HG03432 (cell line): ENCODE measurements around the gene DCTN3.
A peak's percentile ranks its signal among the peaks of the same experiment; 100 is the strongest.

ENCODE experiments used
- ATAC-seq: cut with Tn5 transposase; IDR thresholded peaks from one replicate; pipeline ENCODE4 v1.9.1; 2021; ENCODE audit warnings: mild to moderate bottlenecking, moderate library complexity; ENCODE audit not compliant: unreplicated experiment

The DCTN3 gene

DNA sequence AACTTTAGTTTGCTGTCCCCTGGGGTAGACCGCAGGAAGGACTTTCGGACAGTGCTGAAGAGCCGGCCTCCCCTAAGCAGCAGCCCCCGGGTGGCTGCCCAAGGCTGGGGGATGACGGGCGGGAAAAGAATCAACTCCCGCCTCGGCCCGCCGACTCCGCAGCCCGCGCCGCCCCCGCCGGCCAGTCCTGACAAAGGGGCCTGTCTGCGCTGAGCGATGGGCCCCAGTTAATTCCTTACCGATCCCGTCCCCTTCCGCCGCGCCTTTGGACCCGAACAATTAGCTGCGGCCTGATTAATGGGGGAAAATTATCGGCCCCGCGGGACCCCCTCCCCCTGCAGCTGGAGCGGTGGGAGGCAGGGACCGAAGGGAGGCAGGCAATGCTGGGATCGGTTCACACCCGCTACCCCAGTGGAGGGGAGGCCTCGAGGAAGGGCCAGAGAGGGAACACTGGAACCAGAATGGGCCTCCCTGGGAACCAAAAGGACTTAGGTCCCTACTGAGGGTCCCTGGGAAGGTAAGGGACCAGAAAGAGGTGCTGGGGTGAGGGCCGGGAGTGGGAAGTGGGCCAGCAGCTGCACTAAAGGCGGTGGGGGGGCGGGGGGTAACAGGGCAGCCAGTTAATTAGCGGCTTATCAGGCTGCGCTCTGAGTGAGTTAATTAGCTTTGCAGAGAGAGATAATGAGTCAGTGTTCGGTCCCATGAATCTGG lies 4.3 kb upstream of the DCTN3 start:
- no peak for ATAC-seq

DNA sequence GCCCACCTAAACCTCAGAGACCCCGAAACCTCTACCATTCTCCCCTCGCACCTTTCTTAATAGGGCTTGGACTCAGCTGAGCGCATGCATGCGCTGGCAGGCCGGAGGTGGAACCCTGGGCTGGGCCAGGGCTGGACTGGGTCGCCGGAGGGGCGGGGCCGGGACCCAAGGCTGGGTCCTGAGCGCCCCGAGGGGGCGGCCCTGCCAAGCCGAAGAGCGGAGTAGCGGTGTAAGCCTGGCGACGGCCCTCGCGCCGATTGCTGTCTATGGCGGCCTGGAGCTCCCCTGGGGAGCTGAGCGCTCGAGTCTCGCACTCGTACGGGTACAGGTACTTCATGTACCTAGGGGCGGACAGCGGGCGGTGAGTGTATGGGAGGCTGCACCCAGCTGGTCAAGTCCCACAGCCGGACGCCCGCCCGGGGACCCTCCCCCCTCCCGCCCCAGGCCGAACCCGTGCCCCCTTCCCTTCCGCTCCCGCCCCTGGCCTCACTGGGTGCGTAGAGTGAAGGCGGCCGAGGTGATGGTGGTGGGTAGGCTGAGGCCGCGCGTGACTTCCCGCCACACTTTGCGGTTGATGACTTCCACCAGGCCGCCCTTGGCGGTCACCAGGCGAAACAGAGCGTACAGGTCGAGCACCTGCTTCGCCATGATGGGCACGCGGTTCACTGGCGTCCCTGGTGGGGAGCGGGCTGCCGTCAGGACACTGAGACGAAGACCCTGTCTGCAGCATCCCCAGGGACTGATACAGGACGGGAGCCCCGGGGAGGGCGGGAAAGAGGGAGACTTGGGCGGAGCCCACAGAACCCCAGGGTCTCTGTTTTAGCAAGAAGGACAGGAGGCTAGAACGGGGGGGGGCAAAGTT lies 3.3 kb upstream of the DCTN3 start:
- ATAC-seq: no peak

DNA sequence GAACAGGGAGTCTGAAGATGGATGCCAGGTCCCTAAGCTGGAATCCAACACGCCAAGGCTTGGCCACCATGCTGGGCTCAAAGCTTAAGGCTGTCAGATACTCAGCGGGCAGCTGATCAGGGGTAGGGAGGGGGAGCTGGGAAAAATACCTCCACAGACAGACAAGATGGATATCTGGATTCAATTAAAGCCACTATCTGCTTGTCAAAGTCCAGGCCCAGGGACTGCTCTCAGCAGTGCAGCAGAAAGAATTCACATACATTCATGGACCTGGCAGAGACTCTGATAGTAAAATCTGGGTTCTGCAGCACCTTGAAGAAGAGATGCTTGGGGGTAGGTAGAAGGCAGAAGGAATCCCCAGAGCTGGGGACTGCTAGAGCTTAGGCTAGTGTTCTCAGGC lies 5.2 kb downstream of the DCTN3 start:
- no peak for ATAC-seq

DNA sequence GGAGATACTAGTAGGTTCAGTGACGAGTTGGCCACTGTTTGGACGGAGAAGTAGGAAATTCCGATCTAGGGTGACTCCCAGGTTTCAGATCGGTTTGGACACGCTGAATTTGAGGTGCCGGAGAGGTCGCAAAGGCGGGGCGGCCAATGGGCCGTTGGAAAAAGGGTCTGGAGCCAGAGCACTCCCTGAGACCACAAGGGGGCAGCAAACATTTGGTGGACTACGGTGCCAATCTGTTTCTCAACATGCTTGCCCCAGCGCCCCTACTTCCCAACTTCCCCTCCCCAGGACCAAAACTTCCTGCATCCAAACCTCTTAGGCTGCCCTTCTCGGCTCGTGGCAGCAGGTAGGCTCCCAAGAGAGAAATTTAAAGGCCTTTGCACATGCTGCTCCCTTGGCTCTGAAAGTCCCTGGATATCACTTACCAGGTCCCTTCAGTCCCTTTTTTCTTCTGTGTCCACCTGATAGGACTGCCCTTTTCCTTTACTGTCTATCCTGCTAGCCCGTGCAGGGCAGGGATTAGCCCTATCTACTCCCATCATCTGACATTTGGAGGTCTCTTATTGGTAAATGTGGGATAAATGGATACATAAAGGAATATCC lies 7.4 kb downstream of the DCTN3 start:
- peak; percentile 42 for ATAC-seq

DNA sequence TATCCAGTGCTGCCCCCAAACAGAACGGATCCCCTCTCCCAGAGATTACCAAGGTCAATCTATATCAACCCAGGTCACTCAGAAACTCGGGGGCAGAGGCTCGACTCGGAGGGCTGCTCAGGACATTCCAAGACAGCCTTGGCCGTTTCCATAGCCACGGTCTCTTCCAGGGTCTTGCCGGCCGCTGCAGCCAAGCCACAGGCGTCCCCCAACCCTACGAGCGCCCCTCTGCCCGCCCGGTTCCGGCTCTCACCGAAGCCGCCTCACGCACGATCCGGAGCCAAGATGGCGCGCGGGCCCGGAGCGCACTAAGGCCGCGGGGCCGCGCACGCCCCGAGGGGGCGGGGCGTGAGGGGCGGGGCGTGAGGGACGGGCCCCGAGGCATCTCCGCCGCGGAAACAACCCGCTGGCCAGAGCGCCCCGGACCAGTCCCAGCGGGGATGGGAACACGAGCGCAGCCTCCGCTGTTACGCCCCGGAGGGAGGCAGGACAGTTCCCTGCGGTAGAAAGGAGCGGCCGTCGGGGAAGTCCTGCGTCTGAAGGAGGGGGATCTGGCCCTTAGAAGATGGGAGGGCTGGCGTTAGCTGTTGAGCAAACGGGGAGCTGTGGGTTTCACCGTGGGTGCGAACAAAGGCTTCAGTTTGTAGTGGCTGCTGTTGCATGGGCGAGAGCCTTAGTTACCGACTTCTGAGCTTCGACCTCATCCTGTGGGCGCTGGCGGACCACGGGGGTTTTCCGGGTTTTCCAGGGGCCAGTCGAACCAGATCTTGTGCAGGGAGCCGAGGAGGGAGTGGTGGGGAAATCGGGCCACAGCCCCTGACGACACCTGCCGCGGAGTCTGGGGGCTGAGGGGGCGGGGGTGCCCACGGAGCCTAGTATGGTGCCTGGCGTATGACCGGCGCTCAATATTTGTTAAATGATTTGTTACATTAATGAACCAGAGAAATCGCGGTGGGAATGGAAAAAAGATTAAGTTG lies 8.2 kb downstream of the DCTN3 start, which contains the start of gene RPP25L:
Gene RPP25L (minus strand): TSS at position 287 of the 977 bp plus-strand sequence. CDS start 801 bp downstream, outside the sequence.
- ATAC-seq: peak; percentile 93

DNA sequence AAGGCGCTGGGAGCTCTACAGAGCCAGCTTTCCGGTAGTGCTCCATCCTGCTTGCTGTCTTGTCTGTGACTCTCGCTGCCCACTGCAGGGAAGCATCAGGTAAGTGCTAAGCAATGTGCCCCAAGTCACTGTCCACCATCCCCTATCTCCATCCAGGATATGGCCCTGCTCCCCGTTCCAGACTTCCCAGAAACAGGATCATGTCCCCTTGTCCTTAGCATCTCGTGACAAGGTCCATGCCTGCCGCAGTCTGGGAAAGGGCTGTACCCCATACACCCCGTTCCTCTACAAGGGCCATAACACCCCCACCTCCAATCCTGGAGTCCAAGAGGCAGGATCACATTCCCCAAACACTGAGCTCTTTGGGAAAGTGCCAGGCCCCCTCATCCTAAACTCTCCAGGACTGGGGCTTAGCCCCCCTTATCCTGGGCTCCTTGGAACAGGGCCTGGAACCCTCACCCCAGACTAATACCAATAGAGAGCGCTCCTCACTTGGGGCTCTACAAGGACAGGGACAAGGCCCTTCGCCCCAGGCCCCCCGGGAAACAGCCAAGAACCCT lies 9.0 kb downstream of the DCTN3 start:
- ATAC-seq: peak; percentile 12

DNA sequence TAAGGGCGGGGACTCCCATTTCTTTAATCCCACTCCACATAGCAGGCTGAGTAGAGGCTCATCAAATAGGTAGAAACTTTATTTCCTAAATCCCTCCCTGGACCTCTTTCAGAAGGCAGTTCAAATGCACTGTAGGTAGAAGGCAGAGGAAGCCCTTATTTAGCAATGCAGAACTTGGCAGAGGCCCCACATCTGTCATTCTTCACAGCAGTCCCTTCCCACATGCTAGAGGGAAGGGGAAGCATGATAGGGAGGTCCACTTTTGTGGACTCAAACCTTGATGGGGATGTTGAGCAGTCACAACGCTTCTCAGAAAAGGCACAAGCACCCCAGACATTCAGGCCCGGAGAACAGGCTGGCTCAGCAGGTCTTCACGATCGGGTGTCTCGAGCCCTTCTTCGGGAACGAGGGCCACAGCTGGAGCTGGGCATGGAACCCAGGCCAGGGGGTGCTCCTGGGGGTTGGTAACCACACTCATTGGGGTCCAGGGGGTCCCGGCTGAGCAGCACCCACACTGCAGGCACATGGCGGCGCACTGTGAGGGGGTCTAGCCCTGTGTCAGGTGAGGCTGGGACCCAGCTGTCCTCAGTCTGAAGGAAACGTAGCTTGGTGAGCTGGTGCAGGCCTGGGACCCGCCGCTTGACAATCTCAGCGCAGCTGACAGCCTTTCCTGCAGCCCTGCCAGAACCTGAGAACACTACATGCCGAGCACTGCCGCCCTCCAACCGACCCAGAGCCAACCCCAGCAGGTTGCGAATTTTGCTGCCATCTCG lies 9.7 kb downstream of the DCTN3 start:
- ATAC-seq: no peak

DNA sequence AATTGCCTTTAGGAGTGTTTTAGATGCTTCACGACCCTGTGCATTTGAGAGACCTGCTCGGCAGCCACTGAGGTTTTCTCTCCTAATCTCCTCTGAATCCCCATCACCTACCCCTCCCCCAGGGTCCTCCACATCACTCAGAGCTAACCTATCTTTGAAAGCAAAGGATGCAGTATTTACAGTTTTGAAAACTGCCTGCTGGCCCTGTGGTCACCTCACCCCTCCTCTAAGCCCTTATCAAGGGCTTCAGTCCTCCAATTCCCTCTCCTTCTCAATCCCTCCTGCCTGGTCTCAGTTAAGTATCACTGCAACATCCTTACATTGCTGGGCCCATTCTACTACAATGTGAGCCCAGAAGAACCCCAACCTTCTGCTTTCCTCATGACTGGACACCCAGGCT lies 13.0 kb downstream of the DCTN3 start:
- no peak for ATAC-seq

DNA sequence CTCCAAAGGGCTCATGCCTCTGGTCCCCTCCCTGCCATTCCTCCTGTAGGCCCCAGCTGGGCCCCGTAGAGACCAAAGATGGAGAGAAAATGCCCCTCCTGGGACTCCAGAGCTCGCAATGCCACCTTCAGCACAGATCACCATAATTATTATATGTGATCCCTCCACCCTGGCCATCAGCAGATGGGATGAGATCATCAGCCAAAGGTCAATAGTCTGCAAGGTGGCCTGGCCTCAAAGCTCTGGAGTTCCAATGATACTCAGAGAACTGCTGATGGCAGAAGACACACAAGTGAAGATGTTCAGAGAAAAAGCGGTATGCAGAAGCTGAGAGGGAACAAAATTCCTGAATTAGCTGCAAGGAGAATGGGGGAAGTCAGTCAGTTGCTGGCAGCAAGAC lies 13.4 kb downstream of the DCTN3 start:
- ATAC-seq: no peak

DNA sequence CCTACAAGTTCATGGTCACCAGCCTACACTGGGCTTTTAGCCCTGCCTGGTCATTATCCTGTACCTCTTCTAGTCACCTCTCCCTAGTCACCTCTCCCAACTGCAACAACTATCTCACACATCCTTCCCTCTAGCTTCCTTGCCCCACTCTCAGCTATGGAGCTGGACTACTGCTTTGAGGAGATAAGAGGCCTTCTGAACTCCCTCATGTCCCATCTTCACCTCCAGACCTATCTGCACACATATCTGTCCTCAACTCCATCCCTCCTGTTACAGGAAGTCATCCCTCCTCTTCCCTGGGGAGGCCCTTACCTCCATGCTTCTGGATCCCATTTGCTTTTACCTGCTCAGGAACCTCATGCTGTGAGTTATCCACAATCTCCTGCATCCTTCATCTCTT lies 14.1 kb downstream of the DCTN3 start:
- ATAC-seq: no peak

DNA sequence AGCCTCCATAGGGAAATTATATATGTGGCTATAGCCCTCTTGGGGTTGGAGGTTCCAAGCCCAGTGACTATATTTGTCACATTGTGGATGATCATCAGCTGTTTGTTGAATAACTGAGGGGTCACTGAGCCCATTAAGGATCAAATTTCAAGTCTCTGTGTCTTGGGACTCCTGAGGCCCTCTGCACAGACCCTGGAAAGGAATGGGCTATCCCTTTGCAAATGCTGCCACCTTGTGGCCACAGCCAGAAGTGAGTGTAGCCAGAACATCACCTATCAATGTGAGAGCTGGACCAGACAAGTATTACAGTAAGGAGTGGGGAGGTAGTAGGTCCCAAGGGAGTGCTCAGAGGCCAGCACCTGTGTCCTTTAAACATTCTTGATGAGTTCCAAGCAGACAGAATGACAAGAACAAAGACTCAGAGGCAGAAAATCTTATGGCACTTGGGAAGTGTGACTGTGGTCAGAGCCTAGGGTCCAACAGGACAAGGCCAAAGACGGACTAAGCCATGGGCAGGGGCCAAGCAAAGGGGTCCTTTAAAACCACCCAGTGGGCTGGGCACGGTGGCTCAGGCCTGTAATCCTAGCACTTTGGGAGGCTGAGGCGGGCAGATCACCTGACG lies 16.6 kb downstream of the DCTN3 start:
- peak; percentile 71 for ATAC-seq

DNA sequence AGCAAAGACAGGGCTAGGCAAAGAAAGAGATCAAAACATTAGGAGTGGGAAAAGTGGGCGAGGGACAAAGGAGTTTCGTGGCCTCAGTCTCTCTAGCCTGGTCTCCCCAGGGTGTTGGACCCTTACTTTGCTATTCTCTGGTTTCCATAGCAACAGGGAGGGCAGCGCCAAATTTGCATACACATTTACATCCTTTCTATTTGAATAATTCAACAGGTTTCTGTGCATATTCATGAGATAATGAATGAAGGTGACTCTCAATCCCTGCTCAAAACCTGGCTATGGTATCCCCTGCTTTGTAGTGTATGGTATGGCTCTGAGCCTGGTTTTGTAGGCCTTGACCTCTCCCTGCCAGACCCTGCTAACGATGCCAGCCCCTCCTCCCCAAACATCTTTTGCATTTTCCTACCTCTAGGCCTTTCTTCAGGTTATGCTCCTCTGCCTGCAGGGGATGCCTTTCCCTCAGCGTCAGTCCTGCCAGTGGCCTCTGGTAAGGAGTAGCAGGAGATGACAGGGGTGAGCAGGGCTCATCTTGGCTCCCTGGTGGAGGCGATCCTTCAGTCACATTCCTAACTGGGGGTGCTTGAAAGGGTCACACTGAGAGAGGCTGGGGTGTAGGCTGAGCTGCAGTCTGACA lies 18.2 kb downstream of the DCTN3 start:
- ATAC-seq: no peak

DNA sequence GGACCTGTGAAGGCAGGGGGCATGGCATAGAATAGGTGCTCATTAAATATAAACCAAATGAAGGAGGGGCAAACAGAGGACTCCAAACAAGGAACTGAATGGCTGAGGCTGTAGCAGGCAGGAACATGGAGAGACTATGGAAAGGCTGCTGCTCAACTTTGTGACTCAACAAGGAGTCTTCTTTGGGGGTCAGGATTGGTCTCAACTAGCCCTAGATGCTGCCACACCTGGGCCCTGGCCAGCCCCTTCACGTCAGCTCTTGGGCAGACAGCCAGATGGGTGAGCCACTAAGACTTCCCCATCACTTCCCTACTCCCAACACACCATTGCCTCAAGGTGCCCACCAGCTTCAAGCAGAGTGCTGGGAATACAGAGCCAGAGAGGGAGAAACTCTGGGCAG lies 19.4 kb downstream of the DCTN3 start:
- no peak for ATAC-seq

DNA sequence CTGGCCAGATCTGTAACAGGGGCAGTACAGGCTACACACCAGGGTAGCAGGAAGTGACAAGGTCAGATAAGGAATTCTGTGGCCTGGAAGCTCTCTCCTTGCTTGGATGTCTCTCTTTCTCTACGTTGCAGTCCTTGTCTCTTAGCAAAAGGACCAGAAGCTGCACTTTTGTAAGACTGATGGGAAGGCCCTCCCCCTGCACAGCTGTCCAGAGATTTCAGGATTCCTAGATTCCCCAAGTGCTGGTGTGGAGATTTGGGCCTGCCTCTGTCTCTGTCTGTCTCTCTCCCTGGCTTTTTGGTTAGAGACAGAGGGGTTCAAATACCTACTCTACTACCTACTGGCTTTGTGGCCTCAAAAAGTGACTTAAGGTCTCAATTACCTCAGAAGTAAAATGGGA lies 20.7 kb downstream of the DCTN3 start:
- ATAC-seq: no peak

DNA sequence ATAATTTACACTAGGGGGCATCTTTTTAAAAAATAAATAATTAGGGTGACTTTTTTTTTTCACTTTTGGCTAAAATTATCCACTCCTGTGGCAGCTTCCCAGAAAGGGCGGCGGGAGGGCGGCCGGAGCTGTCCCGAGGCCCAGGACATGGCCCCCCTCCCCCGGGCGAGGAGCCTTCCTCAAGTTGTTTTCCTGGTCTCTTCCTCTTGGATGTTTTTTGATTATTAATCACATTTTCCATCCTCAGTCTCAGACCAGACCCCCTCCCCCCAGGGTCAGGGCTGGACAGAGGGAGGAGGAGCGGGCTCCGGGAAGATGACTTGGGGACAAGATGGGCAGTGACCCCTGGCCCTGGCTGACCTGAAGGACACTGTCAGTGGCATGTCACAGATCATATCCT lies 26.1 kb downstream of the DCTN3 start:
- ATAC-seq: no peak

DNA sequence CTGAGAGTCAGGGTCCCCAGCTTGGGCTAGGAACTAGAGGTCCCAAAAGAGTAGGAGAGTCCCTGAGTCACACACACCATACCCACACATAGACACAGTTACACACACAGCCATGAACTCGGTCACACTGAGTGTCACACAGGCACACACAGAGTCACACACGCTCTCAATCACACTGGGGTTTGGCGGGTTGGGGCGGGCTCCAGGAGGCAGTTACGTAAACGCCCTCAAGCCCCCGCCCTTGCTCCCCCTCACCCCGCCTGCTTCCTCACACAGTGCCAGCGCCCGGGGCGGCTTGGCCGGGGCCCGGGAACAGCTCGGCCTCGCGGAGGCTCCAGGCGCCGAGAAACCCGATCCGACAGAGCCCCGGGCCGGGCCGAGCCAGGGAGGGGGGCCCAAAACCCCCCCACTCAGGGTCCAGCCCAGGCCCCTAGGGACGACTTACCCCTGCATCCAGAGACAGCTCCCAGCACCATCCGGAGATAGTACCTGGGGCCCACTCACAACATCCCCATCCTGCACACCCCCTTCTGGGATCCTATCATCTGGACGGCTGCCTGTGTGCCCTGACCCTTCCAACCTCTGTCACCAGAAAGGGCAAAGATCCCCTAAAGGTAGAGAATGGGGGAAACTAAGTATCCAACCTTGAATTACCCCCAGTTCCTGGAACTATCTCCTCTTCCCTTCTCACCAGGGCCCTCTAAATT lies 27.2 kb downstream of the DCTN3 start:
- no peak for ATAC-seq

DNA sequence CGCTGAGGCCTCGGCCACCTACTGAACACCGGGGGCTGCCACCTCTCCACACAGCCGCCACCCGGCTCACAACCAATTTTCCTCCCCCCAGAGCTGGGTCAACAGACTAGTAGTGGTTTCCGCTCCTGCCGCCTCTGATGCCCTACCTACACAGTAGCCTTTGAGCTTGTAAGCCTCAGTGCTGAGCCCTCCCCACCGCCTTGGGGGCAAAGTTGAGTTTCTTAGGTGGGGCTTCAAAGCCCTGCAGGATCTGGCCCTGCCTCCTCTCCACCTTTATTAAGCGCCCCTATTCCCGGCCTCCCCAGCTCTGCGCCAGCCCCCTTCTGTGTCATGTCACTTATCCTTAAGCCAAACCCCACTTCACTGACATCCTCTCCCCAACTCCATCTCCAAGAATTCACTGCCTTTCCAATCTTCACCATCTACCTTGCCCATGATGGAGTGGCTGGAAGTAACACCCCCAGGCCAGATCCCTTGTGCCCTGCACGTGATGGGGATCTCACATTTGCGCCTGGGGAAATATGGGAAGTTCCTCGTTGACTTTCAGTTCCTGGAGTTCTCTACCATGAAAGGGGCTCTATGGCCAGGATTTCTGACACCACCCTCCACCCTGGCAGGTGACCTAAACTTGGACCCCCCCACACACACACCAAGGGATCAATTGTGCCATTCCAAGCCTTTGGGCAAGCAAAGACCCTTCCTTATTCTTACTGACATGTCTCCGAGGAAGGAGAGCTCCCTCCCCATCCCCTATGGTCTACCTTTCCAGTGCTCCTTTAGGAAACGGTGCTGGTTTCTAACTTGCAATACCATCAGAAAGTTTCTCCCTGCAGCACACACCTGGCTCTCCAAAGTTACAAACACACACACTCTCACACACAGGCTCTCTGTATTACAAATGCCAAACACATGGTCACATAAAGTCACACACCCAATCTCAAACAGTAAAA lies 28.1 kb downstream of the DCTN3 start:
- ATAC-seq: no peak
